COR-L47 (cell line): ENCODE results near the gene ORAI1.
"Not testable (repeated sequence)": the region's sequence is repeated elsewhere in the genome, so short reads cannot be mapped to it uniquely, and the experiment has no call there.

Experiments used
- DNase-seq: peaks from one replicate; lab custom pipeline; 2025; lab: John Stamatoyannopoulos, UW

The ORAI1 gene

GRCh38 chr12:121603581-121603980 is 22.7 kb upstream of the ORAI1 start:
- no peak for DNase-seq

- no peak for DNase-seq
These were observed 18.0 kb upstream of the ORAI1 start for GRCh38 chr12:121608301-121608700.

- no peak for DNase-seq
These were observed 15.8 kb upstream of the ORAI1 start for GRCh38 chr12:121610239-121611149.

- DNase-seq = no peak
These were observed 15.0 kb upstream of the ORAI1 start for GRCh38 chr12:121611306-121611705.

GRCh38 chr12:121613462-121613861 is 12.9 kb upstream of the ORAI1 start:
- no peak for DNase-seq

GRCh38 chr12:121614872-121615467 is 11.4 kb upstream of the ORAI1 start:
- DNase-seq = no peak

- DNase-seq = no peak
These were observed 7.6 kb upstream of the ORAI1 start for GRCh38 chr12:121618659-121619233.

GRCh38 chr12:121620333-121620891 is 5.9 kb upstream of the ORAI1 start:
- DNase-seq = no peak

GRCh38 chr12:121626853-121627640 is 717 bp downstream of the ORAI1 start:
- DNase-seq = peak; percentile 39

GRCh38 chr12:121628037-121628436 is 1.7 kb downstream of the ORAI1 start:
- no peak for DNase-seq

GRCh38 chr12:121628536-121628935 is 2.2 kb downstream of the ORAI1 start:
- no peak for DNase-seq

GRCh38 chr12:121630791-121631355 is 4.5 kb downstream of the ORAI1 start:
- DNase-seq = no peak

GRCh38 chr12:121632069-121632970 is 6.0 kb downstream of the ORAI1 start:
- no peak for DNase-seq

GRCh38 chr12:121633833-121634196 is 7.5 kb downstream of the ORAI1 start:
- DNase-seq = not testable (repeated sequence)

GRCh38 chr12:121634836-121635235 is 8.5 kb downstream of the ORAI1 start:
- DNase-seq = no peak

- no peak for DNase-seq
These were observed 11.0 kb downstream of the ORAI1 start for GRCh38 chr12:121637231-121637914.

GRCh38 chr12:121638298-121639202 is 12.2 kb downstream of the ORAI1 start:
- no peak for DNase-seq

GRCh38 chr12:121641343-121641630 is 15.0 kb downstream of the ORAI1 start:
- no peak for DNase-seq

GRCh38 chr12:121648458-121649028 is 22.2 kb downstream of the ORAI1 start:
- DNase-seq = no peak
